Measurements from ENCODE around the gene NRP1. TPM values are rescaled to one million over a fixed set of nuclear protein-coding genes. Genes with fewer than 3 reads are reported as not detected.

Gene NRP1
- polyA plus RNA-seq, 4 donors: 2.5 to 22.0 (median 12.3) TPM

DNA sequence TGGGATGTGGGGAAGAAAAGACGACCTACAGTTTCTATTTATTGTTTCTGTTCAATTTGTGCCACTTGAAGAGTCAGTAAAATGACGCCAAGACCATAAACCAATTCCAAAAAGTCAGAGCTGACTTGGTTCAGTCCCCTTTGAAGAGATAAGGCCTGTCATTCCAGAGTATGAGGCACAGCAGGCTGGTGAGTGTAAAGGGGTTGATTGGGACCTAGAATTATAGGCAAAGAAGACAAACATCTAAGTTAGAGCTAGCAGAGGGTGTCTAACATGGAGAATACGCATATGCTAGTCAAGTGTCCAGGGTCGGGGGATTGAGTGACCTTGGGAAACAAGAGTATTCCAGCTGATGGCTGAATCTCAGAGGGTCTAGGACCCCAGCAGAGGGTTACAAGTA, 23.6 kb downstream of the NRP1 start:
- Histone ChIP-seq H3K4me3 (ENCODE audit: low read depth in 1 of 3, low read length in 3 of 3) (no peak overlapping the region), H3K36me3 (ENCODE audit: control insufficient read depth in 3 of 3, insufficient read depth in 2 of 3, low read depth in 1 of 3, low read length in 3 of 3) (peaks cover 0 to 4% (median 0%) of the 10 kb centered on the region in 3 donors), H3K4me1 (ENCODE audit: control insufficient read depth in 3 of 3, insufficient read depth in 2 of 3, low read depth in 1 of 3, low read length in 2 of 3) (no peaks in the 10 kb centered on the region), H3K27me3 (ENCODE audit: control insufficient read depth in 3 of 3, insufficient read depth in 3 of 3, low read length in 3 of 3) (no peaks in the 10 kb centered on the region), H3K9me3 (ENCODE audit: control insufficient read depth in 2 of 2, insufficient read depth in 1 of 2, low read depth in 1 of 2, low read length in 1 of 2) (peaks cover 0 to 5% of the 10 kb centered on the region in 2 donors), H3K27ac (ENCODE audit: low read depth in 1 of 3, low read length in 2 of 3) (no peak overlapping the region)
- FAIRE-seq (no peak), DNase-seq (no peak)
- 85 to 89% (median 87%) methylated on average over 4 of the region's 4 CpGs for WGBS, 3 donors

DNA sequence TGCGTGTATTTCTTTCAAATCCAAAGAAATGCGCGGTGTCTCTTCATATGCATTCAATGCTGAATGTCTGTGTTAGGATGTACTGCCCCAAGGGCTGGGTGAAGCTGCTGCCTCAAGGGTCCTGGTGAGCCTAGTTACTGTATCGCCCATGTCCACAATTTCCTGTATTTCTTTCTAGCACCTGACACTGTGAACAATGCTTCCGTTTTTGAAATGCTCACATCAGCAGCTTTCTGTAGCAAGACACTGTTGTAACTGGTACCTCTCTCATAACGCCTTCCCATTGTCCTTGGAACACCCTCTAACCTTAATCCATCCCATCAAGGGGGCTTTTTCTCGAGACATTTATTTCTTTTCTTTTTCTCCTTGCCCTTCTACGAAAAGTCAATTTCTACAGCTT, 25.1 kb downstream of the NRP1 start:
- DNase-seq (no peak), FAIRE-seq (no peak)
- no peak overlapping the region for H3K4me3 ChIP-seq (ENCODE audit: low read depth in 1 of 3, low read length in 3 of 3)

DNA sequence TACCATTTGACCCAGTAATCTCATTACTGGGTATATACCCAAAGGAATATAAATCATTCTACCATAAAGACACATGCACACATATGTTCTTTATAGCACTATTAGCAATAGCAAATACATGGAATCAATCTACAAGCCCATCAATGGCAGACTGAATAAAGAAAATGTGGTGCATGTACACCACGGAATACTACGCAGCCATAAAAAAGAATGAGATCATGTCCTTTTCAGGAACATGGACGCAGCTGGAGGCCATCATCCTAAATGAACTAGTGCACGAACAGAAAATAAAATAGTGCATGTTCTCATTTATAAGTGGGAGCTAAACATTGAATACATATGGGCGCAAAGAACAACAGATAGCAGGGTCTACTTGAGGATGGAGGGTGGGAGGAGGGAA, 26.6 kb downstream of the NRP1 start:
- WGBS, 3 donors: 93 to 97% (median 96%) methylated on average over 5 of the region's 5 CpGs
- H3K27ac ChIP-seq (ENCODE audit: low read depth in 1 of 3, low read length in 2 of 3): no peak overlapping the region
- DNase-seq: no peak

More for the DNA sequence above, 25.1 kb downstream of the NRP1 start:
- WGBS, 3 donors: 73 to 86% (median 77%) methylated on average over 8 of the region's 8 CpGs
- Histone ChIP-seq H3K4me1 (ENCODE audit: control insufficient read depth in 3 of 3, insufficient read depth in 2 of 3, low read depth in 1 of 3, low read length in 2 of 3) (no peaks in the 10 kb centered on the region), H3K27ac (ENCODE audit: low read depth in 1 of 3, low read length in 2 of 3) (no peak overlapping the region), H3K27me3 (ENCODE audit: control insufficient read depth in 3 of 3, insufficient read depth in 3 of 3, low read length in 3 of 3) (no peaks in the 10 kb centered on the region), H3K36me3 (ENCODE audit: control insufficient read depth in 3 of 3, insufficient read depth in 2 of 3, low read depth in 1 of 3, low read length in 3 of 3) (peaks cover 0 to 4% (median 0%) of the 10 kb centered on the region in 3 donors), H3K9me3 (ENCODE audit: control insufficient read depth in 2 of 2, insufficient read depth in 1 of 2, low read depth in 1 of 2, low read length in 1 of 2) (peaks cover 0 to 5% of the 10 kb centered on the region in 2 donors)

DNA sequence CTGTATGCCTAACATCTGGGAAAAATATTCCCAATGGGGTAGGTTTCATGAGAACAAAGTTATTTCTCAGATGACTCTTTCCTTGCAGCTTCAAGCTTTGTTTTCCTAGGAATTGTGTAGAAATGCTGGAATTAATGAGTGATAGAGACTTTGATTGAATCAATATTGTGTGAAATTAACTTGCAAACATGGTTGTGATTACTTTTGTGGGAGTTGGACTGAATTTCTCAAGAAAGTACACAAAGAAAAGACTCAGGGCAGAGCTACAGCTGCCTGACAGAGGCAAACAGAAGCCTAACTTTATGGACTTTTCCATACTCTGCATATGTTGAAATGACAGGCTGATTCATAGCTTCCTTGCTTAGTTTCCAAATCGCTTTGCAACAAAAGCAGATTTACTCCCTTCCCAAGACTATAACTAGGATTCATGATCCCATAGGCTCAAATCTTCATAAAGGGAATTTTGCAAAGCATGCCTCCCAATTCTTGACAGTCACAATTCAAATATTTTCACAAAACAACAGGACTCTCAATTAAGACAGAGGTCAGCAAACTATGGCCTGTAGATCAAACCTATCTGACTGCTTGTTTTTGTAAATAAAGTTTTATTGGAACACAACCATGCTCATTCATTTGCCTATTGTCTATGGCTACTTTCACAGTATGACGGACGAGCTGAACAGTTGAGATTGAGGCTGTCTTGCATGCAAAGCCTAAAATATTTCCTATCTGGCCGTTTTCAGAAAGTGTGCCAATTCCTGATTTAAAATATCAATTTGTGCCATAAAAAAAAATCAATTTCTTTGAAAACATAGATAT, 27.6 kb downstream of the NRP1 start:
- 77 to 82% (median 81%) methylated on average over 4 of the region's 4 CpGs for WGBS, 3 donors
- H3K4me1 ChIP-seq (ENCODE audit: control insufficient read depth in 3 of 3, insufficient read depth in 2 of 3, low read depth in 1 of 3, low read length in 2 of 3): no peaks in the 10 kb centered on the region
- no peak for DNase-seq
- FAIRE-seq: no peak
- H3K36me3 ChIP-seq (ENCODE audit: control insufficient read depth in 3 of 3, insufficient read depth in 2 of 3, low read depth in 1 of 3, low read length in 3 of 3): peaks cover 0 to 4% (median 0%) of the 10 kb centered on the region in 3 donors
- peaks cover 0 to 2% of the 10 kb centered on the region in 2 donors for H3K9me3 ChIP-seq (ENCODE audit: control insufficient read depth in 2 of 2, insufficient read depth in 1 of 2, low read depth in 1 of 2, low read length in 1 of 2)
- H3K27me3 ChIP-seq (ENCODE audit: control insufficient read depth in 3 of 3, insufficient read depth in 3 of 3, low read length in 3 of 3): no peaks in the 10 kb centered on the region
- H3K4me3 ChIP-seq (ENCODE audit: low read depth in 1 of 3, low read length in 3 of 3): no peak overlapping the region
- H3K27ac ChIP-seq (ENCODE audit: low read depth in 1 of 3, low read length in 2 of 3): no peak overlapping the region

More for the DNA sequence above, 26.6 kb downstream of the NRP1 start:
- Histone ChIP-seq H3K4me3 (ENCODE audit: low read depth in 1 of 3, low read length in 3 of 3) (no peak overlapping the region), H3K36me3 (ENCODE audit: control insufficient read depth in 3 of 3, insufficient read depth in 2 of 3, low read depth in 1 of 3, low read length in 3 of 3) (peaks cover 0 to 4% (median 0%) of the 10 kb centered on the region in 3 donors), H3K9me3 (ENCODE audit: control insufficient read depth in 2 of 2, insufficient read depth in 1 of 2, low read depth in 1 of 2, low read length in 1 of 2) (peaks cover 0 to 2% of the 10 kb centered on the region in 2 donors), H3K27me3 (ENCODE audit: control insufficient read depth in 3 of 3, insufficient read depth in 3 of 3, low read length in 3 of 3) (no peaks in the 10 kb centered on the region), H3K4me1 (ENCODE audit: control insufficient read depth in 3 of 3, insufficient read depth in 2 of 3, low read depth in 1 of 3, low read length in 2 of 3) (no peaks in the 10 kb centered on the region)
- FAIRE-seq: no peak

DNA sequence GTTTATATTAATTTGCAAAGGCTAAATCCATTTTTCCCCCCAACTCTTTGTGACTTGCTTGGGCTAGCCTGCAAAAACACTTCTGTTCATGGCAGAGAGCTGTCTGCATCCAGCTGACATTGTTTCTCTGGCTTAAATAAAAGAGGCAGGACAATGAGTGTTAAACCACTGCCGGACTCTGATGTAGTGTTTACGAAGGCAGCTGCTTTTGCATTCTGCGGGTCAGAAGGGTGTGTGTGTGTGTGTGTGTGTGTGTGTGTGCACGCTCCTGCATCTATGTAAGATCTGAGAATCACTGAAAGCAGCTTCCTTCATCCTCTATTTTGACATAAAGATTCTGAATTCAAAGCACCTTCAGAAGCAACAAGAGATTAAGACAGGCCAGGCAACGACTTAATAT, 28.3 kb downstream of the NRP1 start:
- no peak for DNase-seq
- Histone ChIP-seq H3K27ac (ENCODE audit: low read depth in 1 of 3, low read length in 2 of 3) (no peak overlapping the region), H3K36me3 (ENCODE audit: control insufficient read depth in 3 of 3, insufficient read depth in 2 of 3, low read depth in 1 of 3, low read length in 3 of 3) (peaks cover 0 to 4% (median 0%) of the 10 kb centered on the region in 3 donors), H3K27me3 (ENCODE audit: control insufficient read depth in 3 of 3, insufficient read depth in 3 of 3, low read length in 3 of 3) (no peaks in the 10 kb centered on the region), H3K9me3 (ENCODE audit: control insufficient read depth in 2 of 2, insufficient read depth in 1 of 2, low read depth in 1 of 2, low read length in 1 of 2) (peaks cover 0 to 2% of the 10 kb centered on the region in 2 donors), H3K4me3 (ENCODE audit: low read depth in 1 of 3, low read length in 3 of 3) (no peak overlapping the region), H3K4me1 (ENCODE audit: control insufficient read depth in 3 of 3, insufficient read depth in 2 of 3, low read depth in 1 of 3, low read length in 2 of 3) (no peaks in the 10 kb centered on the region)
- WGBS, 3 donors: 53 to 74% (median 69%) methylated on average over 5 of the region's 5 CpGs
- FAIRE-seq: no peak

DNA sequence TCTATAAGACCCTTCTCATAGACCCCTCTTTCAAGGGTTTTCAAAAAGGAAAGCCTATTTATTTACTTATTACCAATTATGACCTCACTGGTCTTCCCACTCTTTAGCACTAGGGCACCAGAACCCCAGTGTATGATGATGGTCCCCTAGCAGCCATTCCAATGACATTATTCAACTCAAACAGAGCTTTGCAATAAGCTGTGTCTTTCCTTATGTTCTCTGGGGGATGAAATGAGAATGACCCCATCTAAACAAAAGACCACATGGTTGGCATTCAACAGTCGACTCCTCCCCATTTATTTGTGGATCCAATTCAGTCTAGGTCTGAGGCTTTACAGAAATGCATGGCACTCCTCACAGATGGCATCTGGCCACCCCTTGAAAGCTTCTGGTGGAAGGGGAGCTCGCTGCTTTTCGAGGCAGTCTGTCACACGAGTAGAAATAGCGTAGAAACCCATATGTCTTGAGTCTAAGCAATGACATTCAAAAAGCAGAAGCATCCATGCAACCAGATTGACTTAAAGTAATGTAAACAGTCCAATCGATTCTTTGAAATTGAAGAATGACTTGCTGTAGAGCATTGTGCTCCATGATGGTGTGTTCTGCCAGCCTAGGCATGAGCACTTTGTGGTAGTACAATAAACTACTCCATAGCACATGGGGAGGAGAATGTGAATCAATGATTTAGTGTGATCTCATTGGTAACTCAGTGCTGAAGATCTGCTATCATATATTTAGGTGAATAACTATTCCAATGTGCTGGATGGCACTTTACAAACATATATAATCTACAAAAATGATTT, 29.8 kb downstream of the NRP1 start:
- 70 to 89% (median 81%) methylated on average over 6 of the region's 6 CpGs for WGBS, 3 donors
- Histone ChIP-seq H3K4me3 (ENCODE audit: low read depth in 1 of 3, low read length in 3 of 3) (no peak overlapping the region), H3K4me1 (ENCODE audit: control insufficient read depth in 3 of 3, insufficient read depth in 2 of 3, low read depth in 1 of 3, low read length in 2 of 3) (no peaks in the 10 kb centered on the region), H3K27me3 (ENCODE audit: control insufficient read depth in 3 of 3, insufficient read depth in 3 of 3, low read length in 3 of 3) (no peaks in the 10 kb centered on the region), H3K36me3 (ENCODE audit: control insufficient read depth in 3 of 3, insufficient read depth in 2 of 3, low read depth in 1 of 3, low read length in 3 of 3) (peaks cover 0 to 3% (median 0%) of the 10 kb centered on the region in 3 donors), H3K9me3 (ENCODE audit: control insufficient read depth in 2 of 2, insufficient read depth in 1 of 2, low read depth in 1 of 2, low read length in 1 of 2) (peaks cover 0 to 2% of the 10 kb centered on the region in 2 donors), H3K27ac (ENCODE audit: low read depth in 1 of 3, low read length in 2 of 3) (no peak overlapping the region)
- no peak for DNase-seq
- no peak for FAIRE-seq

DNA sequence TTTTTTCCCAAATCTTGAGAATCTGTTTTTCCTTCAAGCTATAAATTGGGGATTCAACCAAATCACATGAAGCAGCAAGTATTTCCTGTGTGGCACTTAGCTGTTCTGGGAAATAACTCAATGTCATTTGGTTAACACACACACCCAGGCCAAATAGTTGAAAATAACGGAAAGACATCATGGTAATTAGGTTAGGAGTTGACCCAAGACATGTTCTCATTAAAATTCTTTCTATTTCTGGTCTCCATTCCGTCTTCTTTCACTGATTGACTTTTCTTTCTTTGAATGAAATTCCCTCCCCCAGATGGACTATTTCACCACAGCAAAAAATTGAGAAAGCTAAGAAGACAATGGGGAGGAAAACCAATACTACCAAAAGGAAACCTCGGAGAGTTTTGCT, 30.5 kb downstream of the NRP1 start:
- Histone ChIP-seq H3K4me3 (ENCODE audit: low read depth in 1 of 3, low read length in 3 of 3) (no peak overlapping the region), H3K9me3 (ENCODE audit: control insufficient read depth in 2 of 2, insufficient read depth in 1 of 2, low read depth in 1 of 2, low read length in 1 of 2) (peaks cover 0 to 2% of the 10 kb centered on the region in 2 donors), H3K27me3 (ENCODE audit: control insufficient read depth in 3 of 3, insufficient read depth in 3 of 3, low read length in 3 of 3) (no peaks in the 10 kb centered on the region), H3K4me1 (ENCODE audit: control insufficient read depth in 3 of 3, insufficient read depth in 2 of 3, low read depth in 1 of 3, low read length in 2 of 3) (no peaks in the 10 kb centered on the region), H3K27ac (ENCODE audit: low read depth in 1 of 3, low read length in 2 of 3) (no peak overlapping the region), H3K36me3 (ENCODE audit: control insufficient read depth in 3 of 3, insufficient read depth in 2 of 3, low read depth in 1 of 3, low read length in 3 of 3) (peaks cover 0 to 3% (median 0%) of the 10 kb centered on the region in 3 donors)
- 56 to 86% (median 75%) methylated on average over 3 of the region's 3 CpGs for WGBS, 3 donors
- FAIRE-seq: no peak
- DNase-seq: no peak

DNA sequence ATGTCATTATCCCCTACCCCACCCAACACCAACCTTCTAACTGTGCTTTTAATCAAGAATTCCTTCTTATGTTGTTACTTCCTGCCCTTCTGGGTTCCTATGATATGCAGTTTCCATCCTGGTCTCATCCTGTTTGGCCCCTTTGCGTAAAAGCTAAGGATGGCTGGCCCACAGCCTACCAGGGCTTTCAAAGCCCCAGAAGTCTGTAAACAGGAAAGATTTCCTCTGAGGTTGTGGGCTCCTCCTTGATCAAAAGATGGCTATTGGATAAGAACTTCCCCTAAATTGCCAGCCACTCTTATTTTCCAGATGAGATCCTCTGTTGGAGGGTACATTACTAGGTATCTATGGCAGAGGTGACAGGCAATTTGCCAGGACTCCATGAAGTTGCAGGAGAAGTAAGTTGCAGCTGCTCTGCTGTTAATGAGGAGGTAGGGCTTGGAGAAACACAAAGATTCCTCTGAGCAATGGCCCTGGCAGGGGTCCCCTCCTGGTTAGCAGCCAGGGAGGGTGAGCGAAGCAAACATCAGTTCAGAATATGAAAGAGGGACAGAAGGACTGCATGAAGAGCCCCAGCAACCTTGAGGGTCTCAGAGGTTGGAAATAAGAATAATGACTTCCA, 32.1 kb downstream of the NRP1 start:
- H3K36me3 ChIP-seq (ENCODE audit: control insufficient read depth in 3 of 3, insufficient read depth in 2 of 3, low read depth in 1 of 3, low read length in 3 of 3): peaks cover 0 to 3% (median 0%) of the 10 kb centered on the region in 3 donors
- no peaks in the 10 kb centered on the region for H3K9me3 ChIP-seq (ENCODE audit: control insufficient read depth in 2 of 2, insufficient read depth in 1 of 2, low read depth in 1 of 2, low read length in 1 of 2)
- DNase-seq: no peak
- no peaks in the 10 kb centered on the region for H3K27me3 ChIP-seq (ENCODE audit: control insufficient read depth in 3 of 3, insufficient read depth in 3 of 3, low read length in 3 of 3)
- H3K27ac ChIP-seq (ENCODE audit: low read depth in 1 of 3, low read length in 2 of 3): no peak overlapping the region
- H3K4me1 ChIP-seq (ENCODE audit: control insufficient read depth in 3 of 3, insufficient read depth in 2 of 3, low read depth in 1 of 3, low read length in 2 of 3): no peaks in the 10 kb centered on the region
- no peak for FAIRE-seq
- WGBS, 3 donors: 74 to 96% (median 83%) methylated on average over 2 of the region's 2 CpGs
- H3K4me3 ChIP-seq (ENCODE audit: low read depth in 1 of 3, low read length in 3 of 3): no peak overlapping the region

Data from small intestine (tissue), 7 donors.